ENCODE data around the gene KDM4B. TPM values are rescaled to one million over a fixed set of nuclear protein-coding genes. Genes with fewer than 3 reads are reported as not detected.

KDM4B gene
- total RNA-seq, 1 donor from 2014 or later: 39.0 TPM

GRCh38 chr19:5031231-5032100 is 62.6 kb downstream of the KDM4B start:
- Histone ChIP-seq H3K27me3 (no peaks in the 10 kb centered on the region), H3K9me3 (no peaks in the 10 kb centered on the region), H3K36me3 (peaks cover 24% of the 10 kb centered on the region), H3K4me3 (no peak overlapping the region), H3K4me1 (peaks cover 3% of the 10 kb centered on the region), H3K27ac (no peak overlapping the region)
- intact Hi-C loops (cut with DNase I): loop anchor here (5.0 to 10.0 kb wide), 2 partner anchors 159 to 227 kb away; no protein-coding TSS in a partner anchor
- DNase-seq (peak; percentile 88), ATAC-seq (peak; percentile 91)
- TF ChIP-seq, protein P1, sequence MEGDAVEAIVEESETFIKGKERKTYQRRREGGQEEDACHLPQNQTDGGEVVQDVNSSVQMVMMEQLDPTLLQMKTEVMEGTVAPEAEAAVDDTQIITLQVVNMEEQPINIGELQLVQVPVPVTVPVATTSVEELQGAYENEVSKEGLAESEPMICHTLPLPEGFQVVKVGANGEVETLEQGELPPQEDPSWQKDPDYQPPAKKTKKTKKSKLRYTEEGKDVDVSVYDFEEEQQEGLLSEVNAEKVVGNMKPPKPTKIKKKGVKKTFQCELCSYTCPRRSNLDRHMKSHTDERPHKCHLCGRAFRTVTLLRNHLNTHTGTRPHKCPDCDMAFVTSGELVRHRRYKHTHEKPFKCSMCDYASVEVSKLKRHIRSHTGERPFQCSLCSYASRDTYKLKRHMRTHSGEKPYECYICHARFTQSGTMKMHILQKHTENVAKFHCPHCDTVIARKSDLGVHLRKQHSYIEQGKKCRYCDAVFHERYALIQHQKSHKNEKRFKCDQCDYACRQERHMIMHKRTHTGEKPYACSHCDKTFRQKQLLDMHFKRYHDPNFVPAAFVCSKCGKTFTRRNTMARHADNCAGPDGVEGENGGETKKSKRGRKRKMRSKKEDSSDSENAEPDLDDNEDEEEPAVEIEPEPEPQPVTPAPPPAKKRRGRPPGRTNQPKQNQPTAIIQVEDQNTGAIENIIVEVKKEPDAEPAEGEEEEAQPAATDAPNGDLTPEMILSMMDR (IDR thresholded peaks at IDR 0.05): peak; percentile 94

DNA sequence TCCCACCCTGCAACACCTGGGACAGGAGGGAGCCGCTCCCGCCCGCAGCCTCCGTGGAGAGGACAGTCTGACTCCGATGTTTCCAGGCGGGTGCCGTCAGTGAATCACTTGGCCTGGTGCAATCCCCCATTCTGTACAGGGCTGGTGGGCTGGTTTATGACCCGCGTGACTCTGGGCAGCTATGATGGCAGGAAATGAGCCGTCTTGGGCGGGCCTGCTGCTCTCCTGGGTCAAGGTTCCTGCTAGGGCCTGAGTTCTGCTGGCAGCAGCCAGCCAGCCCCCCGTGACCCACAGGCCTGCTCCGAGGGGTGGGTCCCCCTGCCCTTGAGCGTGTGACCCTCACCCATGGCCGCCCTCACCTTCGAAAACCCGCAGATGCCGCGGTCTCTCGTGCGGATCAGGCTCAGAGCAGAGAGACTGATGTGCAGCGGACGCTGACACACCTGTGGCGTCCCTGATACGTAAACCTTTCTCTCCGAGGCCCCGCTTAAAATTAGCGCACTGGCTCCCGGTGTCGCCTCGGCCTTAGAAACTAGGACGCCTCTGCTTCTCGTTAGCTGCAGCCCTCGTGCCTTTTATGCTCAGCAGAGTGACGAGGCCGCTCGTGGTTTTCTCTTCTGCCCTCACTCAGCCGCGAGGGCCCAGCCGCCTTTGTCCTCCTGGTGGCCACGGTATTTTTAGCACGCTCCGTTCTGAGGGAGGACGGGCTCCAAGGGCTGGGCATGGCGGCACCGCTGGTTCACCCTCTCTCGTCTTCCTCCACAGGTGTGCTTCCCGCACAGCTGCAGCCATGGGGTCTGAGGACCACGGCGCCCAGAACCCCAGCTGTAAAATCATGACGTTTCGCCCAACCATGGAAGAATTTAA is 63.4 kb downstream of the KDM4B start:
- H3K36me3 ChIP-seq: peaks cover 24% of the 10 kb centered on the region
- ATAC-seq: no peak
- intact Hi-C loops (cut with DNase I): loop anchor here (5.0 to 10.0 kb wide), 2 partner anchors 160 to 228 kb away; no protein-coding TSS in a partner anchor

GRCh38 chr19:5035105-5035761 is 66.3 kb downstream of the KDM4B start:
- Histone ChIP-seq H3K4me3 (no peak overlapping the region), H3K27ac (no peak overlapping the region), H3K36me3 (peaks cover 30% of the 10 kb centered on the region), H3K27me3 (no peaks in the 10 kb centered on the region), H3K9me3 (no peaks in the 10 kb centered on the region), H3K4me1 (peaks cover 8% of the 10 kb centered on the region)
- no peak for ATAC-seq
- TF ChIP-seq, protein P1 (IDR thresholded peaks at IDR 0.05): no peak
- no peak for DNase-seq
- intact Hi-C loops (cut with DNase I): loop anchor here (10.0 kb wide), 1 partner anchor 230 kb away; no protein-coding TSS in a partner anchor

More for the DNA sequence above, 63.4 kb downstream of the KDM4B start:
- Histone ChIP-seq H3K9me3 (no peaks in the 10 kb centered on the region), H3K4me3 (no peak overlapping the region), H3K4me1 (peaks cover 8% of the 10 kb centered on the region), H3K27ac (no peak overlapping the region), H3K27me3 (no peaks in the 10 kb centered on the region)
- TF ChIP-seq, protein P1 (IDR thresholded peaks at IDR 0.05): no peak
- DNase-seq: no peak

DNA sequence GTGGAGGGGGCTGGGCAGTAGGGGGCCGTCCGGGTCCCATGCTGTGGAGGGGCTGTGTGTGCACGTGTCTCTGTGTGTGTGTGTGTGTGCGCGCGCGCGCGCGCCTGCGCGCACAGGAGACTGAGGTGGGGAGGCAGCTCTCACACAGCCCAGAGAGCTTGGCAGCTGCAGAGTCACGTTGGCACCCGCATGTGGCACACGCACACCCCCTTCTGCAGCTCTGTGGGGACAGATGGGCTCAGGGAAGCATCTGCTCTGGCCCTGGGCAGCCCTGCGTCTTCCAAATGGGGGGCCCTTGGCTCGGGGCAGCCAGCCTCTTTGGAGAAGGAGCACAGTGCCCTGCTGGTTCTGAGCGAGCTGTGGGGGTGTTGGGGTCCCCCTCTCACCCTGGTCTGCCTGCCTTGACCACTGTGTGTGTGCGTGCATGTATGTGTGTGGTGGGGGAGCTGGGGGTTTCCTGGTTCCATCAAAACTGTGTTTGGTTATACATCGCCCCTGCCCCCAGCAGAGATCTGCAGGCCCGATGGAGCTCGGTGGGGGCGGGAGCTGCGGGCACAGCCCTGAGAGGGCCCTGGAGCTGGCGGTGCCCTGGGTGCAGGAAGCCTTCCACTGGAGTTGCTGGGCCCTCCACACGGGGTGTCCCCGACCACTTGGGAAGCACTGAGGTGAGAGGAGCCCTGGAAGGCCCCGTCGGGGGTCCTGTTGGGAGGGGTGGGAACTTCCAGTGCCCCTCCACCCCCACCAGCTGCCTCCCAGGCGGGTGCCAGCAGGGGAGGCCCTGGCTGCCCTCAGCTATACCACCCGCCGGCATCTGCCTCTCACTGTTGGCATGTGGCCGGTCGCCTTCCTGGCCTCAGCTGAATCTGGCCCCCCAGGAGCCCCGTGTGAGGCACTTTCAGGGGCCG is 67.1 kb downstream of the KDM4B start:
- ATAC-seq (no peak), DNase-seq (no peak)
- Histone ChIP-seq H3K9me3 (no peaks in the 10 kb centered on the region), H3K4me3 (no peak overlapping the region), H3K27me3 (no peaks in the 10 kb centered on the region), H3K4me1 (peaks cover 8% of the 10 kb centered on the region), H3K27ac (no peak overlapping the region), H3K36me3 (peaks cover 35% of the 10 kb centered on the region)
- TF ChIP-seq, protein P1 (IDR thresholded peaks at IDR 0.05): no peak
- intact Hi-C loops (cut with DNase I): loop anchor here (10.0 kb wide), 1 partner anchor 231 kb away; no protein-coding TSS in a partner anchor

Measured in upper lobe of right lung (tissue), 1 donor.